SU-DHL-6 (cell line): ENCODE measurements around the gene TPPP3.

Experiments
- CTCF ChIP-seq: fragments of 200-600 bp; sonication (generic); IDR thresholded peaks from one replicate; pipeline ENCODE4 v1.5.1; 2017; ENCODE audit warnings: antibody characterized with exemption, mild to moderate bottlenecking, low read length, moderate library complexity; ENCODE audit not compliant: insufficient read depth, poor library complexity, severe bottlenecking
- EZH2phosphoT487 ChIP-seq: fragments of 200-600 bp; sonication (generic), shearing (Covaris generic); conservative IDR thresholded peaks from 2 replicates; pipeline ENCODE4 v1.6.1; 2018; ENCODE audit warnings: mild to moderate bottlenecking, antibody characterized with exemption, low read length, moderate library complexity, mixed read lengths

GRCh38 chr16:67441271-67441753, 48.0 kb upstream of the TPPP3 start:
- TF ChIP-seq CTCF, result no peak
- TF ChIP-seq EZH2phosphoT487, result no peak
